Left colon (tissue), 2 donors: ENCODE data around the gene DOCK3. TPM values are rescaled to one million over a fixed set of nuclear protein-coding genes. Genes with fewer than 3 reads are reported as not detected.
"Not testable (repeated sequence)": the region's sequence is repeated elsewhere in the genome, so short reads cannot be mapped to it uniquely, and the experiment has no call there.

Source experiments
- ATAC-seq: fragments of 200-7000 bp; cut with Tn5 transposase; one replicate; pipeline ENCODE4 v1.9.1; 2020; ENCODE audit warnings: mild to moderate bottlenecking, moderate library complexity
- DNase-seq, 2 donors: peaks; one replicate each; pipeline ENCODE4 v3.0.0-alpha.2; 2020
- intact Hi-C, 2 donors: fragments of 100-400 bp; cut with DNase I in 1 of 2; cut with micrococcal nuclease in 1 of 2; formaldehyde crosslinking; loops; one replicate each; pipeline versions ENCODE4 v1.11.2 to v1.14.0; 2022; cut with DNase I, micrococcal nuclease
- total RNA-seq, 2 donors: library from RNA; stranded (reverse); fragmentation: NEBNext Ultra II Directional; extraction: Animal tissue kit (Norgen Biotek cat#: 25700); gene quantifications; one replicate each; pipeline ENCODE4 v1.2.1, GENCODE V29; 2021
- donor health status: DM: no; HTN: no; CAD: no.
- donor health status: DM: yes; HTN: yes; CAD: no.

Gene DOCK3
- total RNA-seq, 2 donors from 2014 or later: 0.09 to 0.34 TPM

DNA sequence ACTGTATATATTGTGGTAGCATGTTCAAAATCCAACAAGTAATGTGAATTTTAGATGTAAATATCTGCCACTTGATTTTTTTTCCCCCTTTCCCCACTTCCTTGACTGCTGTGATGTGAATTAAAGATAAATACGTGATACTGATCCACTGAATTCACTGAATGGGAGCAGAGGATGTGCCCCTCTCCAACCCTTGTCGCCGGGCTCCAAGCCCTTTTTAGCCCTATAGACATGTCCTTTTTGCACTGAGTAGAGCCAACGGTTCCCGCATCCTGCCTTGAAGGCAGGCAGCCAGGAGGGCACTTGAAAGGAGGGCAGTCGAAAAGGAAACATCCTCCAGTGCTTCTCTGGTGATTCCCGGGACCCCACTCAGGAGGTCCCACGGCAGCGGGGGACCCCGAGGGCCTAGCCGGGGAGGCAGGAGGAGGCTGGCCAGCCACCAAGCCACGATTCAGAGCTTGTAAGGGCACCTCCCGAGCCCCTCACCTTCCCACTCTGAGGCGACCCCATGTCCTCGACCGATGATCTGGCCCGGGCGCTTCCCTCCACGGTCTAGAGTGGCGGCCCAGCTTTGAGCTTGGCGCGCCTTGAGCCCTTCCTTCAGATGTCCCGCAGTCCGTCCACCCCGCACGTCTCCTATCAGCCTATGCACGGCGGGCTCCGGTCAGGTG, 709.5 kb downstream of the DOCK3 start:
- ATAC-seq (peak; percentile 29), DNase-seq (peak in 1 of 2 donors; percentile 39)
- intact Hi-C loops: no loop called here

- peak; percentile 97 to 99 for DNase-seq
- intact Hi-C loops: loop anchor here in 1 of 2 donors (5.0 kb wide), 1 partner anchor 768 kb away; the partner anchor contains the start of gene MAPKAPK3
- ATAC-seq: peak; percentile 87
Measured at GRCh38 chr3:51384726-51385473, 710.2 kb downstream of the DOCK3 start, which contains the start of gene MANF. Gene MANF (plus strand): TSS chr3:51385291. CDS start chr3:51385343, 52 bp downstream.

- DNase-seq (no peak), ATAC-seq (no peak)
- intact Hi-C loops: loop anchor here in 1 of 2 donors (5.0 kb wide), 1 partner anchor 768 kb away; the partner anchor contains the start of gene MAPKAPK3
Measured at GRCh38 chr3:51385621-51386091, 710.9 kb downstream of the DOCK3 start.

DNA sequence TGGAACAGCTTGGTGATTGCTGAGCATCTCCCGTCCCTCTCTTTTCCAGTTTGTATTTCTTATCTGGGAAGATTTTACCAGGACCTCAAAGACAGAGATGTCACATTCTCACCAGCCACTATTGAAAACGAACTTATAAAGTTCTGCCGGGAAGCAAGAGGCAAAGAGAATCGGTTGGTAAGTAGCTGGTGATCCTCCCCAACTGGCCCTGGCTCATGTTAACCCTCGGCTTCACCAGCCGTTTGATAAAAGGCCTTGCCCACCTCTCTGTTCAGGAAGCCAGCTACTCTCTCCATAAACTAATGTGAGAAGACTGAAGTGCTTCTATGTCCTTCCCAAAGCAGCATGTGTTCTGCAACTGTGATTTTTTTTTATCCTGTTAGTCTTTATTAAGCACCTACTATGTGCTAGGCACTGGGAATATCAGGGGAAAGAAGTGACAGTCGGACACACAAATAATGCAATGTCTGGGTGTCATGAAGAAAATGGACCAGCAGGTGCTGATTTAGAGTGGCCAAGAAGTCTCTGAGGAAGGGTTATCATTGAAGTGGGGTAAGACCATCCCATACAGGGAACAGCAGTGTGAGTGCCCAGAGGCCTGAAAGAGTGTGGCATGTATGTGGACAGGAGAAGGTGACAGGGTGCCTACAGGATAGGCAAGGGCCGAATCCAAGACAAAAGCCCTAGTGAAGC, 711.6 kb downstream of the DOCK3 start:
- no peak for DNase-seq
- intact Hi-C loops: loop anchor here in 1 of 2 donors (5.0 kb wide), 1 partner anchor 769 kb away; the partner anchor contains the start of gene MAPKAPK3

DNA sequence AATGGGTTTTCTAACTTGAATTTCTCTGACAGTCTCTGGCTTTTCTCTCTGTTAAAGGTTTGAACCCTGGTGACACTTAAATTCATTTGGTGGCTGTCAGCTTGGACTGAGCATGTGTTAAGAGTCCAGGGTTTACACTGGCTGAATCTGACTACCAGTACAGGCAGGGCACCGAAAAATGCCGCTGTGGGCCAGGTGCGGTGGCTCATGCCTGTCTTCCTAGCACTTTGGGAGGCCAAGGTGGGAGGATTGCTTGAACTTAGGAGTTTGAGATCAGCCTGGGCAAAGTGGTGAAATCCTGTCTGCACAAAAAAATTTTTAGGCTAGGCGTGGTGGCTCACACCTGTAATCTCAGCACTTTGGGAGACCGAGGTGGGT, 712.1 kb downstream of the DOCK3 start:
- intact Hi-C loops: loop anchor here in 1 of 2 donors (5.0 kb wide), 1 partner anchor 770 kb away; the partner anchor contains the start of gene MAPKAPK3
- no peak for ATAC-seq
- no peak for DNase-seq

More for the DNA sequence above, 711.6 kb downstream of the DOCK3 start:
- ATAC-seq: no peak

DNA sequence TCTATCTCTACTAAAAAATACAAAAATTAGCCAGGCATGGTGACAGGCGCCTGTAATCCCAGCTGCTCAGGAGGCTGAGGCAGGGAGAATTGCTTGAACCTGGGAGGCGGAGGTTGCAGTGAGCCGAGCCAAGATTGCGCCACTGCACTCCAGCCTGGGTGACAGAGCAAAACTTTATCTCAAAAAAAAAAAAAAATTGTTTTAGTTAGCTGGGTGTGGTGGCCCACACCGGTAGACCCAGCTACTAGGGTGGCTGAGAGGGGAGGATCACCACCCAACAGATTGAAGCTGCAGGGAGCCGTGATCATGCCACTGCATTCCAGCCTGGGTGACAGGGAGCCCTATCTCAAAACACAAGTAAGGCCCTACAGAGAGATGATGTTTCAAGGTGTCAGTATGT, 712.6 kb downstream of the DOCK3 start:
- not testable (repeated sequence) for DNase-seq, ATAC-seq
- intact Hi-C loops: loop anchor here in 1 of 2 donors (5.0 kb wide), 1 partner anchor 770 kb away; the partner anchor contains the start of gene MAPKAPK3

- peak; percentile 74 to 87 for DNase-seq
- peak; percentile 53 for ATAC-seq
- intact Hi-C loops: loop anchor here in 1 of 2 donors (5.0 kb wide), 1 partner anchor 771 kb away; the partner anchor contains the start of gene MAPKAPK3
Measured at GRCh38 chr3:51388286-51389029, 713.7 kb downstream of the DOCK3 start.

DNA sequence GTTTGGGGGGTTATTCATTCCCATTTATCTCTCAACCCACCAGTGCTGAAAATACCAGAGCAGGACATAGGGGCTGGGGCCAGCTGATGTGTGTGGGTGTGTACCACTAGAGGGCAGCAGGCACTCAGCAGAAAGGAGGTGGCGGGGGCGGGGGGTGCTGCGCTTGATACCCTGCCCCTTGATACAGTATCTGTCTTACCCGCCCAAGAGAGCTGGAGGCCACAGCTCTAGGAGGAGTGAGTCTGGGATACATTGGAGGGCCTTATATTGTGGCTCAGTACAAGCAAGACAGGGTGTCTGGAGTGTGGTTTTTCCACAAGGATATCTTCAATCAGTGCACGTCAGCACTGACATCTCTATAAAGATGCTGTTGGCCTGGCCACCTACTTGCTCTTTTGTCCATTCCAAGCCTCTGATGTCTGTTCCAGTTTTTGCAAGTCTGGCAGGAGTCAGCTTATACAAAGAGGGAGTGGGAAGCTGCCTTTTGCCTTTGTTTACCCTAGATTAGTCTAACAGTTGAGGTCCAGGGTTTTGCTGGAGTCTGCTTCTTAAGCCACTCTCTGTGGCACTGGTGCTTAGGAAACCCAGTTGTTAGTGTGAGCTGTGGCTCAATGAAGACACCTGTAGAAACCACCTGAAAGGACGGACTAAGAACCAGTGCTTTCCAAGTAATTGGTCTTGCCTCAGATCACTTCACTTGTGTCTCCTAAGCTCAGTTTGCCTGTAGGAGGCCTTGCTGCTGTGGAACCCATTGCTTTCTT, 714.9 kb downstream of the DOCK3 start:
- ATAC-seq (peak; percentile 17), DNase-seq (peak; percentile 44 to 72)
- intact Hi-C loops: loop anchor here in 1 of 2 donors (5.0 kb wide), 1 partner anchor 772 kb away; the partner anchor contains the start of gene MAPKAPK3

DNA sequence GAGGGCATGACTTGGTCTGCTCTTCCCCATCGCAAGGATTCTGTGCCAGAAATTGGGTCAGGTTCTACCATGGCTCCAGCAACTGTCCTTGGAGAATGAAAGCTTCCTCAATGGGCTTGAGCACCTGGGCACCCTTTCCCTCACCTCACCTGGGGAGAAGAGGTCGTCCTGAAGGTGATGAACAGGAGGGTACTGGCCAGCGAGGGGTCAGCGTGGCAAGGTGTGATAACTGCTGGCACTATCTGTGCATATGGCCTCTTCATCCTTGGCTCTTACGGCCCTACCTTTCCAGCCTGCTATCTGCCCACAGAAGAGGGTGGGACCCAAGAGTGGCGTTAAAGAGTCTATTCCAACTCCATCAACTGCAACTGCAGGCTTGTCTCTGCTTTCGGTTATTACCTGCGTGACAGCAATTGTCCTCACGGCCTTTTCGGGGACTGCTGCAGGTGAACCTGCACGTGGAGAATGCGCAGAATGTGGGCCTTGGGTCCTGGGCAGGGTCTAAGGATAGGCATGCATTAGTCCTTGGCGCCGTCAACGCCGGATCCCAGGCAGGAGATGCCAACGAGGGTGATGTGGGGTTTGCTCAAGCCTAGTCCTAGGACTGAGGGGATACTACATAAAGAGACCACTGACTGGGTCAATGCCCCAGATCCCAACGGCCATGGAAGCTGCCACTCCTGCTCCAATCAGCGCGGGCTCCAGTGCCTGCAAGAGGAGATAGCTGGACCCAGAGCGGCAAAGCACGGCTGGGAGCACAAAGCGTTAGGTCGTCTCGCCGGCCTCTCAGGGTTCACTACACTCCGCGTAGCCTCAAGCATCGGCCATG, 715.7 kb downstream of the DOCK3 start:
- no peak for DNase-seq
- ATAC-seq: no peak
- intact Hi-C loops: no loop called here

DNA sequence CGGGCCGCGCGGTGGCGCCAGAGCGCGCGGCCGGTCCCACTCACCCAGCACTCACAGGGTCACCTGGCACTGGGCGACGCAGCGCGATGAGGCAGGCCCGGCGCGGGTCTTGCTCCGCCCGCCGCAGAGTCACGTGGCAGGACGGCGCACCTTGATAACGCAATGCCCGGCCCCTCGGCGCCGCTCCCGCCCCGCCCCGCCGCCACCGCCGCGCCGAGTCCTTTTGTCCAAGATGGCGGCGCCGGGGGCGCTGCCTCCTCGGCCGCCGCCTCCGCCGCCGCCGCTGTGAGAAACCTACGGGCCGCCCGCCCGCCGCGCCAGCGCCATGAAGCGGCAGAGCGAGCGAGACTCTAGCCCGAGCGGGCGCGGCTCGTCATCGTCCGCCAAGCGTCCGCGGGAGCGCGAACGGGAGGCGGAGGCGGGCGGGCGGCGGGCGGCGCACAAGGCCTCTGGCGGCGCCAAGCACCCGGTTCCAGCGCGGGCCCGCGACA, 716.4 kb downstream of the DOCK3 start, which contains the start of gene RBM15B:
TSS of gene RBM15B (plus strand) at position 211 of the 491 bp plus-strand sequence. CDS start at position 326, 115 bp downstream.
- ATAC-seq (peak; percentile 82), DNase-seq (peak; percentile 98)
- intact Hi-C loops: no loop called here

- DNase-seq: peak in 1 of 2 donors; percentile 51
- intact Hi-C loops: no loop called here
- ATAC-seq: peak; percentile 1
Measured at GRCh38 chr3:51391566-51392354, 717.0 kb downstream of the DOCK3 start.

GRCh38 chr3:51392355-51393133, 717.8 kb downstream of the DOCK3 start:
- no peak for DNase-seq
- intact Hi-C loops: no loop called here
- ATAC-seq: no peak

DNA sequence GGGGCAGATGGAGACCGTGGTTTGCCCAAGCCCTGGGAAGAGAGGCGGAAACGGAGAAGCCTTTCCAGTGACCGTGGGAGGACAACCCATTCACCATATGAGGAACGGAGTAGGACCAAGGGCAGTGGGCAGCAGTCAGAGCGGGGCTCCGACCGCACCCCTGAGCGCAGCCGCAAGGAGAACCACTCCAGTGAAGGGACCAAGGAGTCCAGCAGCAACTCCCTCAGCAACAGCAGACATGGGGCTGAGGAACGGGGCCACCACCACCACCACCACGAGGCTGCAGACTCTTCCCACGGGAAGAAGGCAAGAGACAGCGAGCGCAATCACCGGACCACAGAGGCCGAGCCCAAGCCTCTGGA, 718.4 kb downstream of the DOCK3 start:
- intact Hi-C loops: no loop called here
- no peak for DNase-seq
- ATAC-seq: no peak

GRCh38 chr3:51393564-51393963, 718.8 kb downstream of the DOCK3 start:
- intact Hi-C loops: no loop called here
- no peak for DNase-seq

DNA sequence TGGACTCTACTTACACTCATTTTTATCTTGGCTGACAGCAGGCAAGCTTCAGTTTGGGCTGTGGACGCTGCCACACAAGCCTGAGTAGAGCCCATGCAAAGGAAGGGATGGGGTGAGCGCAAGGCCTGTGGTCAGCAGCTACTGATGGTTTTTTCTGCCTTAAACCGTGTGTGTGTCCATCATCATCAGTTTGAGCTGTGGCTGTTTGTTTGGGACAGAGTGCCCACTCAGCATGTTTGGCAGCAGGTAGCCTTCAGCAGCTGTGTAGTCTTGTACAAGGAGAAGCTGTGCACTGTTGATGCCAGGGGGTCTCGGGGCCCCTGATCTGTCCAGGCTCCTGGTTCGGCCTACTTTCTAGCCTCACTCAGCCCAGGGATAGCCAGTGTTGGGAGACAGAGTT, 719.8 kb downstream of the DOCK3 start:
- intact Hi-C loops: no loop called here
- ATAC-seq (no peak), DNase-seq (no peak)

More at GRCh38 chr3:51393564-51393963, 718.8 kb downstream of the DOCK3 start:
- ATAC-seq: no peak
